HG02678 (cell line): Measurements from ENCODE around the gene NUDT16.
"Not testable (repeated sequence)": the region's sequence is repeated elsewhere in the genome, so short reads cannot be mapped to it uniquely, and the experiment has no call there.

Source experiments
- ATAC-seq: cut with Tn5 transposase; IDR thresholded peaks from one replicate; pipeline ENCODE4 v1.9.1; 2021; ENCODE audit warnings: mild to moderate bottlenecking, moderate library complexity; ENCODE audit not compliant: unreplicated experiment

Gene NUDT16

GRCh38 chr3:131381445-131382291, at the start of gene NUDT16:
Gene NUDT16, plus strand, starts transcription at chr3:131381774. Its CDS starts 31 bp downstream, at chr3:131381805.
- peak; percentile 98 for ATAC-seq

DNA sequence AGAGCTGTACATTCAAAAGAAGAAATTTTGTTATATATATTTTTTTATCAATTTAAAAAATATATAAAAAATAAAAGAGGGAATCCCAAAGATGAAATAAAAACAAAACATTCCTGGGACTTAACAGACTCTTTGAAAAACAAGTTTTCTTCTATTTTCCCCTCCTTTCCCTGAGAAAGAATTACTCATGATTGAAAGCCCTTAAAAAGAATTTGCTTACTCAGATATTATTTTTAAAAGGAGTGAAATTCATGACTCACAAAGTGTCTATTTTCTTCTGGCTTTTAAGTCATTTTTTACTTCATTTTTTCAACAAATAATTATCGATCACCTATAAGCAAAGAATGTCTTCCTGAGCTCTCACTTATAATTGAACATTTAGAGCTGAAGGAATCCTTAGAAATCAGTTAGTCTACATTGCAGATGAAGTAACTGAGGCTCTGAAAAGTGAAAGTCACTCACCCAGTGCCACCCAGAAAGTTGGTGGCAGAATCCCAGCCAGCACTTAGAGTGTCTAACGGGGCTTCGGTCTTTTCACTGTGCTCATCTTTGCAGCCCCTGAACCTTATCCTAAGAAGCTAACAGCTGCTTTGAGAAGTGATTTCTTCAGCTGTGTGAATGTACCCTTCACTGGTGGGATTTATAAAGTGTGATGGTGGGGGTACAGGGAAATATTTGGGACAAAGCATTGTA, 42.5 kb upstream of the NUDT16 start:
- no peak for ATAC-seq

DNA sequence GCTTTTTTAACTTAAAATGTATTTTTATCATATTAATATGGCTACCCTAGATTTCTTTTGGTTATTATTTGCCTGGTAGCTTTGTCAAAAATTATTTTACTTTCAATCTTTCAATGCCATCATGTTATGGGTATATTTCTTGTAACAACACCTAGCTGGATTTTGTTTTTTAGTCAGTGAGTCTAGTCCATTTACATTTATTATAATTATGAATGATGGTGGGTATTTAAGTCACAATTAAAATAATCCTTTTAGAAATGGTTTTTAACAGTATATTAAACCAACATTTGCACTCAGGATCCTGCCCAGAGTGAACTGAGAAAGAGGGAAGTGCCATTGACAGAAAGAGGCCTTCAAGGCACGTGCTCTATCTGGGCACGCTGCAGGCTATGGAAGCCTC, 39.8 kb upstream of the NUDT16 start:
- no peak for ATAC-seq

GRCh38 chr3:131348911-131349310, 32.7 kb upstream of the NUDT16 start:
- no peak for ATAC-seq

GRCh38 chr3:131349454-131349853, 32.1 kb upstream of the NUDT16 start:
- ATAC-seq: no peak

DNA sequence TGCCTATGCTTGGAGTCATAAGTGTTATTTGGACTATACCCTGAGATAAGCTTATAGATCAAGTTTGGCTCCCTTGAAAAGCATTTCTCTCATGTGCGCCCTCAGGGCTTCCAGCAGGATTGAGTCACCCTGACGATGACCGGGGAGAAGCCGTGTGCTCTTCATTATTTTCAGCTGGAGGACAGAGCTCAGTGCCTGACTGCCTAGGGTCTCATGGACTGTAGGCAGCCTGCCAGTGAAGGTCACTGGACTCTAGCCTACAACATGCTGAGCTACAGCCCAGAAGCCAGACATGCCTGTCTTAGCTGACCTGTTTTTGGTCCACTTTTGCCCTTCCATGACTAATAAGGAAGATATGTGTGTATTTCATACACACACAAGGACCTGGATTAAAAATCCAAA, 31.6 kb upstream of the NUDT16 start:
- no peak for ATAC-seq

GRCh38 chr3:131350506-131350905, 31.1 kb upstream of the NUDT16 start:
- ATAC-seq: no peak

DNA sequence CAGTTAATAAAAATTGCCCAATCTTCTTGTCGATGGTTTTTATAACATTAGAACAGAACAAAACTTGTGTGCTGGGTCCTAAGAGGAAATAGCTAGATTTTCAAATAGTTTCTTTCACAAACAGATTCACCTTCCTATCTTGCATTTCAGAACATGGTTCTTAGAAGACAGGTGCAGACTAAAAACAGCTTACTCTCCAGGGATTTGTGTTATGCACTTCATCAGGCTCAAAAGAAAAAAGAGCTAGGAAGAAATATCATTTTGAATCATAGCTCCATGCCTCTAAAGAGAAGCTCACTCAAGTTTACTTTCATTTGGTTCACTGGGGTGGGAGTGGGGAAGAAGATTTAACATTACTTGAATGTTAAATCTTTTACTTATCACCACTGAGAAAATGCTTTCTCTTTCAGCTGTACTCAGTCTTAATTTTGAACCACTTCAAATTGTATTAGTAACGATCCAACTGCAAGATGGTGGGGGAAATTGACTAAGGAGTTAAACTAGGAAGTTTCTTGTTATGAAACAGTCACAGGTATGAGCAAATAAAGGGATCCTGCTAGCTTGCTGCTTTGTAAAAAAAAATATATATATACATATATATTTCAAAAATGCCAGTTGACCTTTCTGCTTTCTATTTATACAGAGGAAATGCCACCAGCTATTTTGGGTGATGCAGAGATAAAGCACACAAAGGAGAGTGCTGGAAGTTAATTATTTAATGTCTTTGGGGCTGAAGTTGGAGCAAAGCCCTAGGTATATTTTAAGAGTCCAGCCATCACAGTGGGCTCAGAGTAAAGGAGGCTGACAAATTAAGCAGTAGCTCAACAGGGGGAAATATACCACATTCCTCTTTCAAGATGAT, 28.3 kb upstream of the NUDT16 start:
- peak; percentile 52 for ATAC-seq

- no peak for ATAC-seq
These were observed 27.6 kb upstream of the NUDT16 start for GRCh38 chr3:131353986-131354385.

- ATAC-seq: no peak
These were observed 25.5 kb upstream of the NUDT16 start for GRCh38 chr3:131356006-131356595.

DNA sequence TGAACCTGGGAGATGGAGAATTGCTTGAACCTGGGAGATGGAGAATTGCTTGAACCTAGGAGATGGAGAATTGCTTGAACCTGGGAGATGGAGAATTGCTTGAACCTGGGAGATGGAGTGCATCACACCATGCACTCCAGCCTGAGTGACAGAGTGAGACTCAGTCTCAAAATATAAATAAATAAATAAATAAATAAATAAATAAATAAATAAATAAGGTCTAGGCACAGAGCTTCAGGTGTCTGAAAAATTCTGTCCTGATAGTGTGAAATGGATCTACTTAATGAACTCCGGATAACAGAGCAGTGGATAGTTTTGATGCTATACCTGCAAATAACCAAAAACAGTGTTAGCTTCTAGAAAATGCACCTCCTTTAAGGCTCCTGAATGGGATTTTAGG, 24.3 kb upstream of the NUDT16 start:
- ATAC-seq: no peak

DNA sequence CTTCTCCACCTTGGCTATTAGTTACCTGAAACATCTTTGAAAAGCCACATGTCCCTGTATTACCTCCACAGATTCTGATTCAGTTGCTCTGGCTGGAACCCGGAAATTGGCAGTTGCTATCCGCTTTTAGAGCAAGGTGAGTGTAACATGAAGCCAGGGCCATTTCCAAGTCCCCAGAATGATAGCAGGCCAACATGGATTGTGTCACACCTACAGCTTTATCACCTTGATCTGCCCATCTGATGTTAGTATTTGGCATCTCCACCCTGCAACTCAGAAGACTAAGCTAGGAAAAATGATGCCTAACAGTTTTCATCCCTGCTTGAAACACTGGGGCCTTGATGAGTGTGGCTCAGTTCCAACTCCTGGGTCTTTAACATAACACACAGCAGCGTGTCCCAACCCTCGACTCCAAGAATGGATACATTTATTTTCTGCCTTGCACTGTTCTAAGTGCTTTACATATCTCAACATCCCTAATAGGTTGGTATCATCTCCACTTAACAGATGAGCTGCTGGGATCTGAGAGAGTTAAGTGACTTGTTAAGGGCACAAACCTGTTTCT, 21.3 kb upstream of the NUDT16 start:
- ATAC-seq: no peak

GRCh38 chr3:131361066-131361463, 20.5 kb upstream of the NUDT16 start:
- not testable (repeated sequence) for ATAC-seq

DNA sequence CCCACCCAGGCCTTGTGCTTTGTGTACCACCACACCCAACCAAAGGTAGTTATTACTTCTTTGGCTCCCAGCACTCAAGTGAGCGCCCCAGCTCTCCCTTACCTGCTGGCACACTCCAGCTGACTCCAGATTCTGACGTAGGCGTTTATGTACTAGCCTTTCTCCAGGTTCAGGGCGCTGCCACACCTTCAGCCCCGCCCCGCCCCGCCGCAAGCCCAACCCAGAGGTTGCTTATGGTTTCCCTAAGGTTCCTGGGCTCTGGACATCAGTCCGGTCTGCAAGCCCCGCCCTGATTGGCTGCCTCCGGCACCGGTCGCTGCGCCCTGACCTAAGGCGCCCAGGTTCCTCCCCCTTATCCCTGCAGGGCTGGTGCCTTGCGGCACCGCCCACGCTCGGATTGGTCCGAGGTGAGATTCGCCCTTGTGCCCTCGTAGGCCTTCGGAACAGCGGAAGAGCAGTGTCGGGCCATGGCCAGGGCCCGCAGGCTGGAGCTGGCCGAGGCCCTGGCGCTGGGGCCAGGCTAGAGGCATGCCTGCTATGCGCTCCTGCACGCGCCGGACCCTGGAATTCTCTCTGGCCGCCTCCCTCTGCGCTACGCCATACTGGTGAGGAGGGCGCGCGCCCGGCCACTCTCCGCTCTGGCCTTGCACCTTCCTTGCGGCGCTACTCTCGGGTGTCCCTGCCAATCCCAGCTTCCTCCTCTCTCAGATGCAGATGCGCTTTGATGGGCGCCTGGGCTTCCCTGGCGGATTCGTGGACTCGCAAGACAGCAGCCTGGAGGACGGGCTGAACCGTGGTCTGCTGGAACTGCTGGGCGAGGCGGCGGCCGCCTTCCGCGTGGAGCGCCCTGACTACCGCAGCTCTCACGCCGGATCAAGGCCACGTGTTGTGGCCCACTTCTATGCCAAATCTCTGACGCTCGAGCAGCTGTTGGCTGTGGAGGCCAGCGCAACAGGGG, 19.8 kb upstream of the NUDT16 start:
- ATAC-seq: peak; percentile 97

GRCh38 chr3:131363275-131363674, 18.3 kb upstream of the NUDT16 start:
- no peak for ATAC-seq

- no peak for ATAC-seq
These were observed 10.5 kb upstream of the NUDT16 start for GRCh38 chr3:131370935-131371687.

DNA sequence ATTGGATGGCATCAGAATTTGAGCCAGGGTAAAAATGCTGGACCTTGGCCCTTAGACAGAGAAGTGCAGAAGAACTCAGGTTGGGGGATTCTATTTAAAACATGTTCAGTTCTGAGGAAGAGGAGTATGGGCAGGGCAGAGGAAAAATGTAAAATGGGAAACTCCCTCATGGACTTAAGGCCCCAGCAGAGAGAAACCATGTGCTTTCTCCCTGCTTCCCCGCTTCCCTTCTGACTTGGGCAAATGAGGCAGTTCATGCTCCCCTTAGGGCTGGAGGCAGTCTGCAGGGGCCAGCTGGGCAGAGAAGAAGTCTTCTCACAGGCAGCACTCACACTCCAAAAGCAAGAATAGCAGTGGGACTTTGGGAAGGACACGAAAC, 9.9 kb upstream of the NUDT16 start:
- no peak for ATAC-seq

DNA sequence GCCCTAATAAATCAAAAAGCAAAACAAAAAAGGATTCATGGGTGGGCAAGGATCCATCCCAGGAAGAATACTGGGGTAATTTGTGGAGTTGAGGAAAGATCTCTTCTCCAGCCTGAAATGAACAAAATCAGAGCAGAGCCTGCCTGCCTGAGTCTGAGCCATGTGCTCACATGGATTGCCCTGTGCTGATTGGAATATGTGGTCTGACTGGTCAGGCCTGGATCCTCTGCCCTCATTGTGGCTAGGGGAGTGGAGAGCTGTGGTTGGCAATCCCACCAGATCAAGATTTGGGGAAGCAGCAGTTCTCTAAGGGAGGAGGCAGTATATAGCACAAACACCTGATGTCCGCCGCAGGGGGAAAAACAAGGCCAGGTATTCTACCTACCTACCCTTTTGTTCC, 6.8 kb upstream of the NUDT16 start:
- ATAC-seq: no peak
